HUES48 (cell line): ENCODE results near the gene GTPBP2.

Source experiments
- H3K27ac ChIP-seq: one replicate; pipeline ENCODE4 v1.7.0; 2013; ENCODE audit warnings: low read depth, low read length, inconsistent platforms
- H3K27me3 ChIP-seq: 2 replicates; pipeline ENCODE4 v1.6.1; 2013; ENCODE audit warnings: mild to moderate bottlenecking, low read length; ENCODE audit not compliant: control insufficient read depth, insufficient read depth
- H3K36me3 ChIP-seq: 2 replicates; pipeline ENCODE4 v1.6.1; 2013; ENCODE audit warnings: low read length; ENCODE audit not compliant: control insufficient read depth, insufficient read depth
- H3K4me1 ChIP-seq: 2 replicates; pipeline ENCODE4 v1.6.1; 2013; ENCODE audit warnings: mild to moderate bottlenecking, low read length; ENCODE audit not compliant: control insufficient read depth, insufficient read depth
- H3K4me3 ChIP-seq: 2 replicates; pipeline ENCODE4 v1.5.1; 2013; ENCODE audit warnings: mild to moderate bottlenecking, low read depth, low read length
- H3K9ac ChIP-seq: 2 replicates; pipeline ENCODE4 v1.6.1; 2013; ENCODE audit warnings: mild to moderate bottlenecking, low read depth, low read length, moderate library complexity
- H3K9me3 ChIP-seq: 2 replicates; pipeline ENCODE4 v1.6.1; 2013; ENCODE audit warnings: low read length; ENCODE audit not compliant: control insufficient read depth, insufficient read depth

GTPBP2 gene

GRCh38 chr6:43621836-43622180, 7.3 kb downstream of the GTPBP2 start:
- Histone ChIP-seq H3K9ac (no peak overlapping the region), H3K9me3 (no peaks in the 10 kb centered on the region), H3K27me3 (no peaks in the 10 kb centered on the region), H3K27ac (no peak overlapping the region), H3K36me3 (peaks cover 76% of the 10 kb centered on the region), H3K4me3 (no peak overlapping the region), H3K4me1 (no peaks in the 10 kb centered on the region)

- Histone ChIP-seq H3K27ac (no peak overlapping the region), H3K9ac (no peak overlapping the region), H3K36me3 (peaks cover 72% of the 10 kb centered on the region), H3K4me1 (no peaks in the 10 kb centered on the region), H3K27me3 (no peaks in the 10 kb centered on the region), H3K4me3 (no peak overlapping the region), H3K9me3 (no peaks in the 10 kb centered on the region)
Observed at GRCh38 chr6:43621078-43621835, 7.8 kb downstream of the GTPBP2 start.

- no peak overlapping the region for H3K9ac ChIP-seq
- peaks cover 51% of the 10 kb centered on the region for H3K36me3 ChIP-seq
- no peaks in the 10 kb centered on the region for H3K4me1 ChIP-seq
- H3K27ac ChIP-seq = no peak overlapping the region
- H3K27me3 ChIP-seq = no peaks in the 10 kb centered on the region
- H3K9me3 ChIP-seq = no peaks in the 10 kb centered on the region
- H3K4me3 ChIP-seq = no peak overlapping the region
Observed at GRCh38 chr6:43616725-43617472, 12.2 kb downstream of the GTPBP2 start.

GRCh38 chr6:43614396-43614730, 14.7 kb downstream of the GTPBP2 start:
- Histone ChIP-seq H3K4me1 (no peaks in the 10 kb centered on the region), H3K27me3 (no peaks in the 10 kb centered on the region), H3K36me3 (peaks cover 45% of the 10 kb centered on the region), H3K4me3 (no peak overlapping the region), H3K9me3 (no peaks in the 10 kb centered on the region), H3K9ac (no peak overlapping the region), H3K27ac (no peak overlapping the region)

GRCh38 chr6:43613721-43614395, 15.2 kb downstream of the GTPBP2 start:
- no peaks in the 10 kb centered on the region for H3K9me3 ChIP-seq
- no peak overlapping the region for H3K4me3 ChIP-seq
- H3K27ac ChIP-seq = no peak overlapping the region
- H3K27me3 ChIP-seq = no peaks in the 10 kb centered on the region
- no peak overlapping the region for H3K9ac ChIP-seq
- no peaks in the 10 kb centered on the region for H3K4me1 ChIP-seq
- peaks cover 43% of the 10 kb centered on the region for H3K36me3 ChIP-seq

- Histone ChIP-seq H3K4me3 (no peak overlapping the region), H3K9ac (no peak overlapping the region), H3K27me3 (no peaks in the 10 kb centered on the region), H3K9me3 (no peaks in the 10 kb centered on the region), H3K36me3 (peaks cover 50% of the 10 kb centered on the region), H3K4me1 (no peaks in the 10 kb centered on the region), H3K27ac (no peak overlapping the region)
Observed at GRCh38 chr6:43610431-43610830, 18.6 kb downstream of the GTPBP2 start.

- Histone ChIP-seq H3K9me3 (no peaks in the 10 kb centered on the region), H3K4me3 (no peak overlapping the region), H3K4me1 (no peaks in the 10 kb centered on the region), H3K9ac (no peak overlapping the region), H3K36me3 (peaks cover 54% of the 10 kb centered on the region), H3K27ac (no peak overlapping the region), H3K27me3 (no peaks in the 10 kb centered on the region)
Observed at GRCh38 chr6:43609402-43609801, 19.7 kb downstream of the GTPBP2 start.

GRCh38 chr6:43608807-43609206, 20.3 kb downstream of the GTPBP2 start:
- Histone ChIP-seq H3K27me3 (no peaks in the 10 kb centered on the region), H3K4me1 (no peaks in the 10 kb centered on the region), H3K9ac (no peak overlapping the region), H3K36me3 (peaks cover 53% of the 10 kb centered on the region), H3K4me3 (no peak overlapping the region), H3K27ac (no peak overlapping the region), H3K9me3 (no peaks in the 10 kb centered on the region)

- H3K4me1 ChIP-seq = no peaks in the 10 kb centered on the region
- H3K9me3 ChIP-seq = no peaks in the 10 kb centered on the region
- H3K36me3 ChIP-seq = peaks cover 53% of the 10 kb centered on the region
- H3K9ac ChIP-seq = no peak overlapping the region
- H3K27ac ChIP-seq = no peak overlapping the region
- H3K27me3 ChIP-seq = no peaks in the 10 kb centered on the region
- H3K4me3 ChIP-seq = no peak overlapping the region
Observed at GRCh38 chr6:43608310-43608763, 20.7 kb downstream of the GTPBP2 start.

- H3K9ac ChIP-seq = no peak overlapping the region
- H3K9me3 ChIP-seq = no peaks in the 10 kb centered on the region
- H3K27me3 ChIP-seq = no peaks in the 10 kb centered on the region
- no peak overlapping the region for H3K4me3 ChIP-seq
- H3K4me1 ChIP-seq = no peaks in the 10 kb centered on the region
- H3K36me3 ChIP-seq = peaks cover 45% of the 10 kb centered on the region
- H3K27ac ChIP-seq = no peak overlapping the region
Observed at GRCh38 chr6:43606019-43606418, 23.0 kb downstream of the GTPBP2 start.

GRCh38 chr6:43604174-43604573, 24.9 kb downstream of the GTPBP2 start:
- H3K27me3 ChIP-seq = no peaks in the 10 kb centered on the region
- H3K9ac ChIP-seq = no peak overlapping the region
- peaks cover 36% of the 10 kb centered on the region for H3K36me3 ChIP-seq
- H3K27ac ChIP-seq = no peak overlapping the region
- no peak overlapping the region for H3K4me3 ChIP-seq
- H3K4me1 ChIP-seq = no peaks in the 10 kb centered on the region
- H3K9me3 ChIP-seq = no peaks in the 10 kb centered on the region
